GM21367 (cell line): ENCODE measurements around the gene PACSIN2.

Source experiments
- ATAC-seq: cut with Tn5 transposase; IDR thresholded peaks from one replicate; pipeline ENCODE4 v1.9.1; 2021; ENCODE audit not compliant: unreplicated experiment

PACSIN2 gene

DNA sequence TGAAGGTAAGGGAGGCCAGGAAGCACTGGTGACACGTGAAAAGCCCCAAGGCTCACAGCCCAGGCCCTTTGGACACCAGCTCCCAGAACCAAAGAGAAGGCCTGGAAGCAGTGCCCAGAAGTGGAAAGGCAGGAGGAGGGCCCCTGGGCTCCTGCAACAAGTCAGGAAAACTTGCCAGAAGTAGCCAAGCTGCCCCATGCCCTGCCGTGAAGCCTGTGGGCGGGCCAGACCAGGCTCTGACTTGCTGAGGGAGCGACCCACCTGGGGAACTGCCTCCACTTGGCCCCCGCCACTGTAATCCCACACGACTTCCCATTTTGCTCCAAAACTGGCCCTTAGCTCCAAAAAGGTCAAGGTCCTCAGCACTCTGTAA is 106.6 kb downstream of the PACSIN2 start:
- ATAC-seq = no peak

GRCh38 chr22:42907404-42908373 is 107.3 kb downstream of the PACSIN2 start:
- no peak for ATAC-seq

GRCh38 chr22:42906605-42907348 is 108.2 kb downstream of the PACSIN2 start:
- no peak for ATAC-seq

DNA sequence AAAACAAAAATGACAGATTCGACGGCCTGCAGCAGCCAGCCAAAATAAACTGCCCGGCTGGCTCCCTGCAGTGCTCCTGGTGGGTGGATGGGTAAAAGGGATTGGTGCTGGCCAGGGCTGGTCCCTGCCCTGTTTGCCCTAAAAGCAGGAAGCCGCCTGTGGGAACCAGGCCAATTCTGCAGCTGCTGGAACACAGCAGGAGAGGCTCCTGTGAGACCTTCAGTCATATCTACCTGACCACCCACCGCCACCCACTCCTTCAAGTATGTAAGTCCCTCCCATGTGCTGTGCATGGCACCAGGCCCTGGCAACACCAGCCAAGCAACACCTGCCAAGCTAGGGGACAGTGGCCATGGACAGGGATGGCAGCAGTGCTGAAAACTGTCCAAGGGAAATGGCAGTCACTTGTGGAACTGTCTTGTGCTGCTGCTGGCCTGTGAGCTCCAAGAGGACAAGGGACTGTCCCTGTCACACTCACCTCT is 109.2 kb downstream of the PACSIN2 start:
- no peak for ATAC-seq

- ATAC-seq = no peak
These were observed 109.7 kb downstream of the PACSIN2 start for GRCh38 chr22:42905217-42905616.

DNA sequence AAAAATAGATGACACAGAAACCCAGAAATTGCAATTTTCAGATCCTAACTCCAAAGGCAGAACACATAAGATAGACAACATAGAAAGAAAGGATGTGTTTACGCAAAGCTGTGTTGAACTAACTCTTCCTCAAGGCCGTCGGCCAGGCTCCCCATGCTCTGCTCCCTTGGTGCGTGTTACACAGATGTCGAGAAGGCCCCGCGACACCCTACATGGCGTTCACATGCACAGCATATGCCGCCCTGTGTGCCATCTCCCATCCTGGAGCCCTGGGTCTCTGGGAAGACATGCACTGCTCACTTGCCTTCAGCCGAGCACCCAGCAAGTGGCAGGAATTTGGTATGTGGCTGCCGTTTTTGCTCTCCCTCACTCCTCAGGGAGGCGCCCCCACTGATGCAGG is 110.9 kb downstream of the PACSIN2 start:
- no peak for ATAC-seq

DNA sequence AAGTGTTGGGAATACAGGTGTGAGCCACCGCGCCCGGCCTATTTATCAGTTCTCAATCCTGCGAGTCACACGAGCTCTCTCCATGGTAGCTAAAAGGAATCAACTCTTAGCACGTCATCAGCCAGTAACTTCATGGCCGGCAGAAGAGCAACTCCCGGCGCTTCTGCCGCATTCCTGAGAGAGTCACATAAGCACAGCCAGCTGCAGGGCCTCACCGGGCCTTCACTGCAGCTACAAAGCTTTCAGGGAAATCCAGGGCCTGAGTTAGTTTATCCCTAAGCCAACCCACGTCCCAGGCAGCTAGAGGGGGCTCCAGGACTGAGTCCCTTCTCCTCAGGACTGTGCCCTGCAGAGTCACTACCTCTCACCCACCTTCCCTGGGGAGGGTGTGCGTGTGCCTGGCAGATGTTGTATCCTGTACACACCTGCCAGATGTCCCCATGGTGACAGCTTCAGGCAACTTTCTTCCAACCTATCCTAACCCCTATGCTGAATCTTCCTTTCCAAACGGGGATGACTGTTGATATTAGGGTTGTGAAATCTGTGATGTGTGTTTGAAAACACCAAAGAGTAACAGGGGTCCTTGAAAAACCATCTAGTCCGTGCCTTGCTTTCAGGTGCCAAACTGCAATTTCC is 112.0 kb downstream of the PACSIN2 start:
- no peak for ATAC-seq

DNA sequence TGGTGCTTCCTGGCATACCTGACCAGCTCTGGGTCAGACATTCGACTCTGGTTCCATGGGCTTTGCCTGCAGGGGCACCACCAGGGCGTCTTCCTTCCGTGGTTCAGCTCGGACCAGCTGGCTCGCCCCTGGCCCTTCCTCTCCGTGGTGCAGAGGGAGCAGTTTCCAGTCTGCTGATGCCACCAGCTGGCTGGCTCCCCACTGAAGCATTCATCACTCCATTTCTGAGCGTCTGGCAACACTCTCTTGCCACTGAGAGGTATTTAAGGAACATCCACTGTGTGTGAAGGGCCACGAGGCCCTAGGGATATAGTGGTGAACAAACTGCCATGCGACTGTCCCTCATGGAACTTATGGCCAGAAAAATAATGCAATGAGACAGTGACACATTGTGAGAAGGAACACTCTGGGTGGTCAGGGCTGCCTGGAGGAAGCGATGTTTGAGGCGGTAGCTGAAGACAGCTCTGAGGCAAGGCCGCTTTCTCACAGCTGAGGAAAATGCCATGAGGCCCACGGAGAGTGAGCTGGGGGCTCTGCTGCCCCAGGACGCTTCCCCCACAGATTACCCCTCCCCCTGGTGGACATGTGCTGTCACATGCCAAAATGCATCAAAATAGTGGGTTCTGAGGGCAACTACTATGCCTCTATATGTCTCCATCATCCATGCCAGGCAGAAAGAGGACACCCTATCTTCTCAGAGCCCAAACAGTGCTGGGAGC is 113.0 kb downstream of the PACSIN2 start:
- no peak for ATAC-seq

DNA sequence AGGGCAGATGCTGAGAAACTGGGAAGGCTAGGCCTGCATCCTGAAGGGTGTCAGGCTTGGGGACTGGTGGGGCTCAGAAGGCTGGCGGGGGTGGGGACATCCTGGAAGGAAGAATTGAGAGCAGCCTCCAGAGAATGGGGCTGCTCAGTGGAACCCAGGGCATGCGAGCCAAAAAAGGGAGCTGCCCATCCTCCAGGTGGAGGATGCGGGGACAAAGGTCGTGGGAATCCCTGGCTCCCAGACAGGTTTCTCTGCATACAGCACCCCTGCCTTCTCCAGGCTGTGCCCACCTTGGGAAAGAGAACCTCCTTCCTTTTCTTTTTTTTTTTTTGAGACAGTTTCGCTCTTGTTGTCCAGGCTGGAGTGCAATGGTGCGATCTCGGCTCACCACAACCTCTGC is 117.0 kb downstream of the PACSIN2 start:
- no peak for ATAC-seq

GRCh38 chr22:42895541-42895981 is 119.4 kb downstream of the PACSIN2 start:
- no peak for ATAC-seq

DNA sequence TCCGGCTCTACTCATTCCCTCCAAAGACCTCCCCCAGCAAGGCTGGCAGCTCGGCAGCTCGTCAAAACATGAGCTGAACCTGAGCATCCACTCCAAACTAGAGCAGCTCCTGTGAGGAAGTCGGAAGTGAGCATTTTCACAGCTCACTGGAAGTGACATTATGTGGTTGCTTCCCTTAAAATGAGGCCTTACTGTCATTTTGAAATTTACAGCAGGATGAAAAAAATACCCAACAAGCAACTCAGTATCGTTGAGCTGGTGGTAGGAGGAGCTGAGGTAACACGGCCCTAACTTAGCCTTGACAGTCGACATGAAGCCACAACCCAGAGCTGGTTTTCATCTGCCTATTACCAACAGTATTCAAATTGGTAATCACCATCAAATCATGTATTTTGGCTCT is 119.9 kb downstream of the PACSIN2 start:
- no peak for ATAC-seq

DNA sequence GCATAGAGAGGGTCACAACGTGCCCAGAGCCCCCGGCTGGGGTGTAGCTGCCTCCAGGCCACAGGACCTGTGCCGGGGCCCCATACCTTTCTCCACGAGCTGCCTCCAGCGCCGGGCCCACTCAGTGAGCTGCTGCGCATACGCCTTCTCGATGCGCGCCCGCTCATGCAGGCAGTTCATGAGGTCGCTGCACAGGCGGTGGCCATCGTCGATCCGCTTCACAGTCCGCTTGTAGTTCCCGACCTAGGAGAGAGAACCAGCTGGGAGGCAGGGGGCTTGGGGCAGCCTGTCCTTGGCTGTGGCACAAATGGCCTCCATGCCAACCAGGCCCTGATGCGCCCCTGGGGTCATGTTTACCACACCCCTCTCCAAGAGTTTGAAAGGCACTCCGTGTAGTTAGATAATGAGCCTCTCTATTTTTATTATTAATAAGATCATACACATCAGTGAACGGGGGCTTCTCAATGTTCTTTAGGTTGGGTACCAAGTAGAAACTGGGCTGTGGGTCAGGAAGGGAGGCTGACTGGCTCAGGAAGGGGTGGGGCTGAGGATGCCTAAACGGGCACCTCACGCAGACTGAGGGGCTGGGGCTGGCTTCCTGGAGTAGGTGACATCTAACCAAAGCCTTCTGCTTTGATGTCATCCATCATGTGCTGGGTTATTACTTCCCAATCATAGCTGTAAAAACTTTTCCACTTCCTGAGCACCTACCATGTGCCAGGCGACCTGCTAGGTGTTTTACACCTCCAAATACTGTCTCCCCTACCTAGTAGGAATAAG is 121.4 kb downstream of the PACSIN2 start:
- ATAC-seq = no peak

DNA sequence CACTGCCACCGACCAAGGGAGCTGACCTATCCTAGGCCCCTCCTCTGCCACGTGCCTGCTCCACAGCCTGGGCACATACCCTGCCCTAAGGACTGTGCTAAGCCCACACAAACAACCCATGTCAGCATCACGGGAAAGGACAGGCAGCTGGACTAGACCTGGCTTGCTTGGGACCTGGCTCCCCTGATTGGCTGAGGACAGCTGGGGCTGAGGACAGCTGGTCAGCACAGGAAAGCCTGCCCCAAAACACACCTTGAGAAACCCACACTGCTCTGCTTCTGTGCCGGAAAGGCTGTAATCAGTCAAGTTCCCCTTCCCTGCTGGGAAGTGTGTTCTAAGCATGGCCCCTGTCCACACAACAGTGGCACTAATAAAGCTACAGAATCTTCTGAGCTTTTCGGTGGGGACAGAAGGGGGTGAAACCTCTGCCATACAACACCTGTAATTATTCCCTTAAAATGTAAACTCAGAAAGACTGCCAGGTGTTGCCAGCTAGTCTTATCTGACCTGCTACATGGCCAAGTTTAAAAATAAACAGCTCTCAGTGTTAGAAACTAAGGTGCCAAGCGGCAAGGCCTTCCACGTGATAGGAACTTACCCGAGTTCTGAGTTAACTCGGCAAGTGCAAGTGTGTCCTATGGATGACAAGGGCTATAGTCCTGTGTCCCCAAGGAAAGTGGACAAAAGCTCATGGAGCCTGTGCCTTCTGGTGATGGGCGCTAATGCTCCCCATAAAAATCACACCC is 122.2 kb downstream of the PACSIN2 start:
- no peak for ATAC-seq

GRCh38 chr22:42892156-42892555 is 122.8 kb downstream of the PACSIN2 start:
- no peak for ATAC-seq

- no peak for ATAC-seq
These were observed 123.3 kb downstream of the PACSIN2 start for GRCh38 chr22:42891696-42892095.

- no peak for ATAC-seq
These were observed 123.9 kb downstream of the PACSIN2 start for GRCh38 chr22:42891008-42891407.

DNA sequence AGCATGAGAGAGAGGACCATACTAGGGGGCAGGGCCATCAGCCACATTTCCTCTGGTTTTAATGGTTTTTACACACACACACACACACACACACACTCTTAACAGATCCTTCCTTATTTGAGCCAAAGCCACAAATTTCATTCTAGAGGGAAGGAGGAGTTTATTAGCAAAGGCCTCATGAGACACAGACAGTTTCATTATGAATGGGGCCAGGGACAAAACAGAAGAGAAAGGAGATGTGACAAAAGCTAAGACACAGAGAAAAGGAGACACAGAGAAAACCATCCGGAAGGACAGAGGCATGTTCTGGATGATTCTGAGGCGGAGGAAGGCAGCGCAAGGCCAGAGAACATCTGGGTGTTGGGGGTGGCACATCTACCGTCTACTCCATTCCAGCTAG is 125.6 kb downstream of the PACSIN2 start:
- ATAC-seq = no peak

DNA sequence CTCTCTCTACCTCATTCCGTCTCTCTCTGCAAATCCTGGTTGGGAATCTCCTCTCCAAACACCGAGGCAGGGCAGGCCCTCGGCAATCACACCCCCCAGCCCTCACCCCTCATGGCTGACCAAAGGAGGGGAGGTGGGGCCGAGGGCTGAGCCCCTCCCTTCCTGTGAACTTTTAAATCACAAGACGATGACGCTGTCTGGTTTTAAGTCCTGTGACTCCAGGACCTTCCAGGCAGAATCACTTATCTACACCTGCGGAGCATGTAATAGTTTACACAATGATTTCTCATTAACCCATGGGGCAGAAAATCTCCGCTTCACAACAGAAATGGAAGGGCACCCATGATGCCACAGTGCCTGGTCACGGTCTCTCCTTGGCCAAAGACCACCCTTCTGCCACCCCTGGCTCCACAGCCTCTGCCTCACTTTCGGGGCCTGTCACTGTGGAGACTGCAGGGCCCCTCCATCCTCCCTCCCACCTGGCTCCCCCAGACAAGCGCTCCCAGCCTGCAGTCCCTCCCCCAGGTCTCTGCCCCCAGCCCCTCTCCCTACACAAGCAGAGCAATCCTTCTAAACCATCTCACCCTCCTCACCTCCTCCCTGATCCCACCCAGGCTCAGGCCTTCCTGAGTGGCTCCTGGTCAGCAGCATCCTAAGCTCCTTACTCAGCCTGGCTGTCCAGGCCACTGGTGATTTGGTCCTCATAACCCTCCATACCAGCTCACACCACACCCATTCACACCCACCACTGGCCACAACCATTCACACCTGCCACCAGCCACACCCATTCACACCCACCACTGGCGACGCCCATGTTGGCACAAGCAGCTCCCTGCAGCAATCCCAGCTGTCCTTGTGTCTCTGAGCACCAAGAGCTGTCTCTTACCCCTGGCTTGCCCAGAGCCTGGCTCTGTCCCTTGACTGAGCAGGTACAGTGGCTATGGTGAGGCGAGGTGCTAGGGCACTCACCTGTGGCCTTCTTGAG is 127.1 kb downstream of the PACSIN2 start:
- no peak for ATAC-seq
